Right atrium auricular region (tissue), 2 donors: ENCODE measurements around the gene FAM209A. TPM values are rescaled to one million over a fixed set of nuclear protein-coding genes. Genes with fewer than 3 reads are reported as not detected.
"Not testable (repeated sequence)": the region's sequence is repeated elsewhere in the genome, so short reads cannot be mapped to it uniquely, and the experiment has no call there.

Experiments used
- DNase-seq: peaks from one replicate; pipeline ENCODE4 v3.0.0-alpha.2; 2019; ENCODE audit warnings: low spot score
- H3K27ac ChIP-seq, 2 donors: fragments of 200-600 bp; sonication (generic); 1 replicate in 1 of 2; 2 replicates in 1 of 2; pipeline ENCODE4 v1.5.1; 2016 to 2019
- H3K27me3 ChIP-seq, 2 donors: fragments of 200-600 bp; sonication (generic); one replicate each; pipeline versions ENCODE4 v1.5.1 to v1.6.0; 2017 to 2019
- H3K36me3 ChIP-seq: fragments of 200-600 bp; sonication (generic); one replicate; pipeline ENCODE4 v1.5.1; 2016
- H3K4me1 ChIP-seq, 2 donors: fragments of 200-600 bp; sonication (generic); one replicate each; pipeline versions ENCODE4 v1.5.1 to v1.6.0; 2017 to 2019
- H3K4me3 ChIP-seq, 2 donors: fragments of 200-600 bp; sonication (generic); 1 replicate in 1 of 2; 2 replicates in 1 of 2; pipeline ENCODE4 v1.5.1; 2017 to 2019; ENCODE audit warnings: mild to moderate bottlenecking in 1 of 2, moderate library complexity in 1 of 2
- H3K9me3 ChIP-seq, 2 donors: fragments of 200-600 bp; sonication (generic); one replicate each; pipeline ENCODE4 v1.5.1; 2019
- total RNA-seq, 2 donors: library from RNA; depleted of rRNA; stranded (reverse); fragments of >200 nt; gene quantifications; one replicate each; pipeline ENCODE4 v1.1.0, GENCODE V29; 2016
- TF ChIP-seq, protein P1 (sequence below), 2 donors: fragments of 200-600 bp; sonication (generic); IDR thresholded peaks; one replicate each; pipeline ENCODE4 v1.5.1; 2019; ENCODE audit warnings: antibody characterized with exemption in 2 of 2

Gene FAM209A, protein sequence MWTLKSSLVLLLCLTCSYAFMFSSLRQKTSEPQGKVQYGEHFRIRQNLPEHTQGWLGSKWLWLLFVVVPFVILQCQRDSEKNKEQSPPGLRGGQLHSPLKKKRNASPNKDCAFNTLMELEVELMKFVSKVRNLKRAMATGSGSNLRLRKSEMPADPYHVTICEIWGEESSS
- total RNA-seq, result not detected

DNA sequence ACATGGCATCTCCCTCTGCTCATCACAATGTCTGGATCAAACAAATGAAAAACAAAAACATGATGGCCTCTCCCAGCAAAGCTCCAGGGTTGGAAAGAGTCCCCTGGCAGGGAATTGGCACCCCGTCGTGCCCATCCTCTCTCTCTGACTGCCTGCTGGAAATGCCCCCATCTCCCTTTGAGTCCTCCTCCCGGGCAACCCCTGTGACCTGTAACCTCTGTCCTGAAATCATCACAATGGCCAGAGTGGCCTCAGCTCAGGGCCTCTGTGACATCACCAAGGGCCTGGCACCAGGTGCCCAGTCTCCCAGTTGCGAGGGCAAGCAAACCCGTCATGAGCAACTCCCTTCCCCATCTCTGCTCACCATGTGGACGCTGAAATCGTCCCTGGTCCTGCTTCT lies at the start of gene FAM209A:
Gene FAM209A (plus strand): TSS at position 301 of the 400 bp plus-strand sequence. CDS start 65 bp downstream, at position 366.
- H3K27ac ChIP-seq, H3K27me3 ChIP-seq, H3K4me1 ChIP-seq, H3K4me3 ChIP-seq, DNase-seq: not testable (repeated sequence)
- Histone ChIP-seq H3K36me3 (peaks cover 13% of the 10 kb centered on the region), H3K9me3 (peaks cover 4 to 23% of the 10 kb centered on the region in 2 donors)

DNA sequence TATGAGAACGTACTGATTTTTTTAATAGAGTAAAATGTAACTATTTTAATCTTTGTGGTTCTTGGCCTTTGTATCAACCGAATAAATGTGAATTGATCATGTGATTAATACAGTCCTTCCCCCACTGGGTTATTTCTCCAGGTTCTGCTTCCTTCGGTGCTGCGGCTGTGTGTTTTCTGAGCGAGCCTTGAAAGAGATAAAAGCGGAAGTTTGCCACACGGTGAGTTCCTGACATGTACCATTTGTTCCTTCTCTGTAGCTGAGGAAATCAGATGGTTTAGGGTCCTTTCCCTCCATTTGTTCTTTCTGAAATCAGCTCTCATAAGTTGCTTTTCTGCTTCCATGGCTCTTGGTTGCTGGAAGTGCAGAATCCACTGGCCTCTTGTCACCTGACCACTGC lies 40.6 kb upstream of the FAM209A start:
- DNase-seq, result no peak
- no peak overlapping the region for H3K27ac ChIP-seq
- no peaks in the 10 kb centered on the region for H3K4me1 ChIP-seq
- peaks cover 57% of the 10 kb centered on the region for H3K36me3 ChIP-seq
- TF ChIP-seq, protein P1, sequence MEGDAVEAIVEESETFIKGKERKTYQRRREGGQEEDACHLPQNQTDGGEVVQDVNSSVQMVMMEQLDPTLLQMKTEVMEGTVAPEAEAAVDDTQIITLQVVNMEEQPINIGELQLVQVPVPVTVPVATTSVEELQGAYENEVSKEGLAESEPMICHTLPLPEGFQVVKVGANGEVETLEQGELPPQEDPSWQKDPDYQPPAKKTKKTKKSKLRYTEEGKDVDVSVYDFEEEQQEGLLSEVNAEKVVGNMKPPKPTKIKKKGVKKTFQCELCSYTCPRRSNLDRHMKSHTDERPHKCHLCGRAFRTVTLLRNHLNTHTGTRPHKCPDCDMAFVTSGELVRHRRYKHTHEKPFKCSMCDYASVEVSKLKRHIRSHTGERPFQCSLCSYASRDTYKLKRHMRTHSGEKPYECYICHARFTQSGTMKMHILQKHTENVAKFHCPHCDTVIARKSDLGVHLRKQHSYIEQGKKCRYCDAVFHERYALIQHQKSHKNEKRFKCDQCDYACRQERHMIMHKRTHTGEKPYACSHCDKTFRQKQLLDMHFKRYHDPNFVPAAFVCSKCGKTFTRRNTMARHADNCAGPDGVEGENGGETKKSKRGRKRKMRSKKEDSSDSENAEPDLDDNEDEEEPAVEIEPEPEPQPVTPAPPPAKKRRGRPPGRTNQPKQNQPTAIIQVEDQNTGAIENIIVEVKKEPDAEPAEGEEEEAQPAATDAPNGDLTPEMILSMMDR (IDR thresholded peaks at IDR 0.05), result no peak
- no peaks in the 10 kb centered on the region for H3K9me3 ChIP-seq
- H3K27me3 ChIP-seq, result no peaks in the 10 kb centered on the region
- H3K4me3 ChIP-seq, result no peak overlapping the region

DNA sequence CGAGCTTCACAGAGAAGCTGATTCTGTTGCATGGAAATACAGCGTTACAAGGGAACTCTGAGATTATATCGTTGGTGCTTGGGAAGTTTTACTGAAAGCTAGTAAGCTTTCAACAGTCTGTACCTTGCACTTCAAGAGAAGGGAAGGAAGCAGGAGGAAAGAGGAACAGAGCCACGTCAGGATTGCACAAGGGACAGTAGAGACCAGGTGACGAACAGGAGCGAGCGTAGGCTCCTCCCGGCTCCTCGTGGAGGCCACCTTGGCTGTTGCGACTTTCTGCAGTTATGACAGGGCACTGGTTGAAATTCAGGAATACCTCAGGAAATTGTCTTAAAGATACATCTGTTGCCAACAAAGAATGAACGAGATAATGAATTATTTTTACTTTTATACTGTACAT lies 37.3 kb upstream of the FAM209A start:
- peaks cover 39% of the 10 kb centered on the region for H3K36me3 ChIP-seq
- H3K9me3 ChIP-seq, result no peaks in the 10 kb centered on the region
- H3K4me1 ChIP-seq, result no peaks in the 10 kb centered on the region
- no peaks in the 10 kb centered on the region for H3K27me3 ChIP-seq
- H3K27ac ChIP-seq, result no peak overlapping the region
- DNase-seq, result no peak
- no peak overlapping the region for H3K4me3 ChIP-seq
- TF ChIP-seq, protein P1 (IDR thresholded peaks at IDR 0.05), result no peak

DNA sequence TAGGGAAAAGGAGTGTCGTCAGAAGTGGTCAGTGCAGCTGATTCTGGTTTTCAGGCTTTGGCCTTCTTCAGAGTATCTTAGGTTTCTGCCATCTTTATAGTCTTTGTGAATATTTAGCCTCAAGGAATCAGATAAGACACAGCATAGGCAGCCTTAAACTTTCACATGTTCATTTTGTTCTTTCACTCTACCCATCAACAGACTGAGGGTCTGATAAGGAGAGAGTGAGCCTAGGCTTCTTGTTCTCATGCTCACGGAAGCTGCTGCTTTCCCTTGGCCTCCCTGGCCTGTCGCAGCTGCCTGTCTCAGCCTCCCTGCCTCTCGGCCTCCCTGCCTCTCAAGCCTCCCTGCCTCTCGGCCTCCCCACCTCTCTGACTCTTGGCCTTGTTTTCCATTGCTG lies 36.0 kb upstream of the FAM209A start:
- H3K27me3 ChIP-seq, result no peaks in the 10 kb centered on the region
- no peak overlapping the region for H3K4me3 ChIP-seq
- no peak for DNase-seq
- no peaks in the 10 kb centered on the region for H3K4me1 ChIP-seq
- peaks cover 43% of the 10 kb centered on the region for H3K36me3 ChIP-seq
- no peak overlapping the region for H3K27ac ChIP-seq
- no peaks in the 10 kb centered on the region for H3K9me3 ChIP-seq
- TF ChIP-seq, protein P1 (IDR thresholded peaks at IDR 0.05), result no peak

DNA sequence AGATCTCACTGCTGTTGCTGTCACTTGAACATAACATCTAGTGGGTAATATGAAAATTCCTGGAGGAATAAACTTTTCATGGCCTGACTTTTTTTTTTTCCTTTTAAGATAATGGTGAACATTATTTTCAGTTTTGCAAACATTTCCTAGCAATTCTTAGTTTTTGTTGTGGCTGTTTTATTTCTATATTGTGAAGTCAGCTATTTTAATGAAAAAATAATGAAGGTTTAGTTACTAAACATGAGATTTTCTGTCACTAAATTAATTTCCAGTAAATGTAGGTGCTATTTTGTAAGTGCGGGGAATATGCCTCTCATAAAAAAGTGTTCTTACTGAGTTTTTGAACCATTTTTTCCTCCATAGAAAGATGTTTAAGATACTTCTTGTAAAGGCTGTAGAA lies 23.4 kb upstream of the FAM209A start:
- no peak overlapping the region for H3K4me3 ChIP-seq
- H3K36me3 ChIP-seq, result peaks cover 14% of the 10 kb centered on the region
- no peaks in the 10 kb centered on the region for H3K4me1 ChIP-seq
- no peaks in the 10 kb centered on the region for H3K27me3 ChIP-seq
- DNase-seq, result no peak
- H3K9me3 ChIP-seq, result peaks cover 0 to 6% of the 10 kb centered on the region in 2 donors
- TF ChIP-seq, protein P1 (IDR thresholded peaks at IDR 0.05), result no peak
- no peak overlapping the region for H3K27ac ChIP-seq

DNA sequence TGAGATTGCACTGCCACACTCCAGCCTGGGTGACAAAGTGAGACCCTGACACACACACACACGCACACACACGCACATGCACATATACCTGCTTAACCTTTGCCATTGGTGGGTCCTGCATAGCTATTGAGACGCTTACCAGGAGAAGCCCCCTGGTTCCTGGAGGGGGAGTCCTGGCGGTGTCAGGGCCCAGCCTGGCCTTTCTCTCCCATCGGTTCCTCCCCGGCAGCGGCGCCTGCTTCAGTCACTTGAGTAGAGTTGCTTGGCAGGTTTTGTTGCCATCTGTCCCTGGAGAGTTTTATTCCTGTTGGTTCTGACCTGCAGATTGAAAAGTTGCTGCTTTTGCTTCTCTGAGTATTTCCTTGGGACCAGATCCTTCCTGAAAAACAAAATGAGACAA lies 20.6 kb upstream of the FAM209A start:
- Histone ChIP-seq H3K4me3 (no peak overlapping the region), H3K36me3 (no peaks in the 10 kb centered on the region), H3K27ac (no peak overlapping the region), H3K27me3 (no peaks in the 10 kb centered on the region), H3K9me3 (no peaks in the 10 kb centered on the region), H3K4me1 (no peaks in the 10 kb centered on the region)
- DNase-seq, result no peak
- TF ChIP-seq, protein P1 (IDR thresholded peaks at IDR 0.05), result no peak
